ENCODE results near the gene DYNC2I2.

DNA sequence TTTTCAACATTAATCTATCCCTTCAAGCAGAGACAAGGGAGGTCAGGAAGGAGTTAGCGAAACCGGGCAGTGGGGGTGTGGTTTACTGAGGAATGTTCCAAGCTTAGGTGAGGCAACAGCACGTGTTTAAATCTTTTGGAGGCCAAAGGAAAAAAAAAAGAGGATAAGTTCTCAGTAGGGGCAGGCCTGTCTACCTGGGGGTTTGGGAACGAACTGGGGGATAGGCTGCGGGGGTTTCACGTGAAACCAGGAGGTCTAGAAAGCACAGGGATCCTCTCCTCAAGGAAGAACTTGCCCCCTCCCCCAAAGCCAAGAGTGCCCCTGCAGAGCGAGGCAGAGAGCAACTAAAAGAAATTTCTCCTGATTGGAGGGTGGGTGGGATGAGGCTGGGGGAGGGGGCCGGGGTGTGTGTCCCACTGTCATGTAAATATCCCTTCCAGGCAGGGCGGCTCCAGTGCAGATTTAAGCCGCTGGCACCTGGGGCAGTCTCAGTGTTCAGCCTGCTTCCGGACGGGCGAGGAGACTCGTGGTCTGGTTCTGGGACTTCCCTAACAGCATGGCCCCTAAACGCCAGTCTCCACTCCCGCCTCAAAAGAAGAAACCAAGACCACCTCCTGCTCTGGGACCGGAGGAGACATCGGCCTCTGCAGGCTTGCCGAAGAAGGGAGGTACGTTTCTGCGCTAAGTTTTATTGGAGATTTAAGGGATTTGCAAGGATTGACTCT lies 26.9 kb upstream of the DYNC2I2 start:
- TF ChIP-seq, protein P1, sequence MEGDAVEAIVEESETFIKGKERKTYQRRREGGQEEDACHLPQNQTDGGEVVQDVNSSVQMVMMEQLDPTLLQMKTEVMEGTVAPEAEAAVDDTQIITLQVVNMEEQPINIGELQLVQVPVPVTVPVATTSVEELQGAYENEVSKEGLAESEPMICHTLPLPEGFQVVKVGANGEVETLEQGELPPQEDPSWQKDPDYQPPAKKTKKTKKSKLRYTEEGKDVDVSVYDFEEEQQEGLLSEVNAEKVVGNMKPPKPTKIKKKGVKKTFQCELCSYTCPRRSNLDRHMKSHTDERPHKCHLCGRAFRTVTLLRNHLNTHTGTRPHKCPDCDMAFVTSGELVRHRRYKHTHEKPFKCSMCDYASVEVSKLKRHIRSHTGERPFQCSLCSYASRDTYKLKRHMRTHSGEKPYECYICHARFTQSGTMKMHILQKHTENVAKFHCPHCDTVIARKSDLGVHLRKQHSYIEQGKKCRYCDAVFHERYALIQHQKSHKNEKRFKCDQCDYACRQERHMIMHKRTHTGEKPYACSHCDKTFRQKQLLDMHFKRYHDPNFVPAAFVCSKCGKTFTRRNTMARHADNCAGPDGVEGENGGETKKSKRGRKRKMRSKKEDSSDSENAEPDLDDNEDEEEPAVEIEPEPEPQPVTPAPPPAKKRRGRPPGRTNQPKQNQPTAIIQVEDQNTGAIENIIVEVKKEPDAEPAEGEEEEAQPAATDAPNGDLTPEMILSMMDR (conservative IDR thresholded peaks at IDR 0.05; ENCODE audit: low read length), result no peak
- no peak for TF ChIP-seq EZH2phosphoT487 (IDR thresholded peaks at IDR 0.05; ENCODE audit: borderline replicate concordance, low read depth, low read length)

Measured in OCI-LY7 (cell line).